Measurements from ENCODE around the gene PWP2.

PWP2 gene

DNA sequence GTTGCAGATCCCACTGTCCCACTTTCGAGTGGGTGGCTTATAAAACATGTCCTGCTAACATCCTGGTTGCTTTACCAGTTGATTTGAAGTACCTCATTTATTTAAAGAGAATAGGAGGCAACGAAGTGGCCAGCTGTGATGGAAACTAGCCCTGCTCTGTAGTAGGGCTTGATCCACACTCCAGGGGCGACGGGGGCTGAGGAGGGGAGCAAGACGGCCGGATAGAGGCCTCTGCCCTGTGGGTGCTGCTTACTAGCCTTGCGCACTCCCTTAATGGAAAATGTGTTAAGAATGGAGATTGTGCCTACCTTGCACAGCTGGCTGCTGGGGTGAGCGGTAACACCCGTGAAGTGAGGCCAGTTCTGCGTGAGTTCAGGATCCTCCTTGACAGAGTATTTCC is 41.1 kb upstream of the PWP2 start:
- Histone ChIP-seq H3K4me1 (ENCODE audit: low read depth, poor library complexity, severe bottlenecking) (no peaks in the 10 kb centered on the region), H3K79me2 (ENCODE audit: insufficient read depth, low read depth) (no peaks in the 10 kb centered on the region), H3K27ac (no peak overlapping the region), H3K36me3 (ENCODE audit: insufficient read depth) (no peaks in the 10 kb centered on the region), H4K20me1 (ENCODE audit: insufficient read depth) (no peaks in the 10 kb centered on the region), H2AFZ (ENCODE audit: low read depth) (no peak overlapping the region), H3K4me2 (no peak overlapping the region), H3K27me3 (ENCODE audit: insufficient read depth, low read depth) (no peaks in the 10 kb centered on the region), H3K4me3 (IDR thresholded peaks at IDR 0.05; ENCODE audit: insufficient read depth, low read depth, low read length) (no peak overlapping the region), H3K9ac (no peak overlapping the region)
- no peak for TF ChIP-seq CTCF (conservative IDR thresholded peaks at IDR 0.05; ENCODE audit: low read depth, low read length)

- no peaks in the 10 kb centered on the region for H3K36me3 ChIP-seq (ENCODE audit: insufficient read depth)
- no peak overlapping the region for H3K4me3 ChIP-seq (IDR thresholded peaks at IDR 0.05; ENCODE audit: insufficient read depth, low read depth, low read length)
- no peak overlapping the region for H2AFZ ChIP-seq (ENCODE audit: low read depth)
- H3K9ac ChIP-seq = no peak overlapping the region
- H3K4me1 ChIP-seq (ENCODE audit: low read depth, poor library complexity, severe bottlenecking) = no peaks in the 10 kb centered on the region
- no peaks in the 10 kb centered on the region for H3K27me3 ChIP-seq (ENCODE audit: insufficient read depth, low read depth)
- no peak overlapping the region for H3K27ac ChIP-seq
- H4K20me1 ChIP-seq (ENCODE audit: insufficient read depth) = no peaks in the 10 kb centered on the region
- H3K4me2 ChIP-seq = no peak overlapping the region
- H3K79me2 ChIP-seq (ENCODE audit: insufficient read depth, low read depth) = no peaks in the 10 kb centered on the region
- TF ChIP-seq CTCF (conservative IDR thresholded peaks at IDR 0.05; ENCODE audit: low read depth, low read length) = no peak
Measured at GRCh38 chr21:44067011-44067839, 40.0 kb upstream of the PWP2 start.

- no peak overlapping the region for H3K4me3 ChIP-seq (IDR thresholded peaks at IDR 0.05; ENCODE audit: insufficient read depth, low read depth, low read length)
- H4K20me1 ChIP-seq (ENCODE audit: insufficient read depth) = no peaks in the 10 kb centered on the region
- no peak overlapping the region for H3K4me2 ChIP-seq
- no peaks in the 10 kb centered on the region; the same call in 1 of the 2 replicates for H3K36me3 ChIP-seq (ENCODE audit: insufficient read depth)
- no peak overlapping the region for H3K27ac ChIP-seq
- no peak for TF ChIP-seq CTCF (conservative IDR thresholded peaks at IDR 0.05; ENCODE audit: low read depth, low read length)
- H3K27me3 ChIP-seq (ENCODE audit: insufficient read depth, low read depth) = no peaks in the 10 kb centered on the region
- H2AFZ ChIP-seq (ENCODE audit: low read depth) = no peak overlapping the region
- H3K9ac ChIP-seq = no peak overlapping the region
- no peaks in the 10 kb centered on the region for H3K79me2 ChIP-seq (ENCODE audit: insufficient read depth, low read depth)
- no peaks in the 10 kb centered on the region for H3K4me1 ChIP-seq (ENCODE audit: low read depth, poor library complexity, severe bottlenecking)
Measured at GRCh38 chr21:44070391-44070790, 36.8 kb upstream of the PWP2 start.

GRCh38 chr21:44071359-44072104 is 35.7 kb upstream of the PWP2 start:
- H3K4me2 ChIP-seq = no peak overlapping the region

More at GRCh38 chr21:44071359-44072104, 35.7 kb upstream of the PWP2 start:
- H4K20me1 ChIP-seq (ENCODE audit: insufficient read depth) = no peaks in the 10 kb centered on the region
- H3K27ac ChIP-seq = no peak overlapping the region
- no peaks in the 10 kb centered on the region for H3K79me2 ChIP-seq (ENCODE audit: insufficient read depth, low read depth)
- H3K27me3 ChIP-seq (ENCODE audit: insufficient read depth, low read depth) = no peaks in the 10 kb centered on the region
- no peaks in the 10 kb centered on the region for H3K4me1 ChIP-seq (ENCODE audit: low read depth, poor library complexity, severe bottlenecking)
- H3K9ac ChIP-seq = no peak overlapping the region
- TF ChIP-seq CTCF (conservative IDR thresholded peaks at IDR 0.05; ENCODE audit: low read depth, low read length) = no peak
- no peak overlapping the region for H3K4me3 ChIP-seq (IDR thresholded peaks at IDR 0.05; ENCODE audit: insufficient read depth, low read depth, low read length)
- no peak overlapping the region for H2AFZ ChIP-seq (ENCODE audit: low read depth)
- no peaks in the 10 kb centered on the region; the same call in 1 of the 2 replicates for H3K36me3 ChIP-seq (ENCODE audit: insufficient read depth)
